Fibroblast of peridontal ligament (primary cell): ENCODE results near the gene OR52E1.
"Not testable (repeated sequence)": the region's sequence is repeated elsewhere in the genome, so short reads cannot be mapped to it uniquely, and the experiment has no call there.

Source experiments
- DNase-seq: peaks from one replicate; pipeline ENCODE4 v3.0.0-alpha.2; 2010; ENCODE audit errors: extremely low read depth

OR52E1 gene

GRCh38 chr11:5069272-5069671 lies at the start of gene OR52E1:
OR52E1 (plus strand) TSS chr11:5069572.
- no peak for DNase-seq

GRCh38 chr11:5021996-5022395 lies 47.4 kb upstream of the OR52E1 start:
- no peak for DNase-seq

GRCh38 chr11:5036669-5037068 lies 32.7 kb upstream of the OR52E1 start:
- DNase-seq: no peak

GRCh38 chr11:5037926-5038325 lies 31.4 kb upstream of the OR52E1 start:
- DNase-seq: no peak

GRCh38 chr11:5038341-5038740 lies 31.0 kb upstream of the OR52E1 start:
- no peak for DNase-seq

- no peak for DNase-seq
Observed at GRCh38 chr11:5040876-5041275, 28.5 kb upstream of the OR52E1 start.

GRCh38 chr11:5042091-5042490 lies 27.3 kb upstream of the OR52E1 start:
- peak; percentile 3 for DNase-seq

GRCh38 chr11:5043380-5043779 lies 26.0 kb upstream of the OR52E1 start:
- DNase-seq: peak; percentile 67

GRCh38 chr11:5046226-5046625 lies 23.1 kb upstream of the OR52E1 start, which contains the start of gene OR52J3:
OR52J3 (plus strand) TSS chr11:5046526; CDS start chr11:5046526, 0 bp downstream.
- DNase-seq: no peak

GRCh38 chr11:5046754-5047330 lies 22.5 kb upstream of the OR52E1 start:
- DNase-seq: no peak

GRCh38 chr11:5058679-5059078 lies 10.7 kb upstream of the OR52E1 start:
- DNase-seq: not testable (repeated sequence)

GRCh38 chr11:5059391-5059790 lies 10.0 kb upstream of the OR52E1 start, which contains the start of gene OR52E2:
OR52E2 (minus strand) TSS chr11:5059627; CDS start chr11:5059627, 0 bp downstream.
- no peak for DNase-seq

- no peak for DNase-seq
Observed at GRCh38 chr11:5065027-5065426, 4.3 kb upstream of the OR52E1 start.

- DNase-seq: peak; percentile 2
Observed at GRCh38 chr11:5071799-5072198, 2.4 kb downstream of the OR52E1 start.

- no peak for DNase-seq
Observed at GRCh38 chr11:5081405-5081804, 12.0 kb downstream of the OR52E1 start.

- no peak for DNase-seq
Observed at GRCh38 chr11:5083602-5084001, 14.2 kb downstream of the OR52E1 start.

GRCh38 chr11:5088556-5088955 lies 19.2 kb downstream of the OR52E1 start:
- DNase-seq: no peak

GRCh38 chr11:5090668-5091067 lies 21.3 kb downstream of the OR52E1 start:
- no peak for DNase-seq

- DNase-seq: no peak
Observed at GRCh38 chr11:5092821-5093585, 23.6 kb downstream of the OR52E1 start.

- no peak for DNase-seq
Observed at GRCh38 chr11:5096011-5096410, 26.6 kb downstream of the OR52E1 start.

- DNase-seq: no peak
Observed at GRCh38 chr11:5102246-5102645, 32.9 kb downstream of the OR52E1 start.

GRCh38 chr11:5103066-5103465 lies 33.7 kb downstream of the OR52E1 start:
- no peak for DNase-seq

GRCh38 chr11:5107285-5107684 lies 37.9 kb downstream of the OR52E1 start:
- no peak for DNase-seq
